Spleen (tissue), 11 donors: Measurements from ENCODE around the gene CNTD1. TPM values are rescaled to one million over a fixed set of nuclear protein-coding genes. Genes with fewer than 3 reads are reported as not detected.

Experiments
- DNase-seq: peaks from one replicate; pipeline ENCODE4 v3.0.0-alpha.2; 2020
- H3K27ac ChIP-seq, 8 donors: fragments of 200-600 bp; sonication (generic) in 7 of 8; 1 replicate in 4 of 8; 2 replicates in 4 of 8; pipeline versions ENCODE4 v1.5.0 to v1.8.0; 2016 to 2021; ENCODE audit warnings: inconsistent platforms in 4 of 8, mild to moderate bottlenecking in 4 of 8, moderate library complexity in 1 of 8
- H3K27me3 ChIP-seq, 7 donors: fragments of 200-600 bp; sonication (generic) in 6 of 7; replicated peaks in 1 of 7; 1 replicate in 4 of 7; 2 replicates in 3 of 7; pipeline versions ENCODE4 v1.5.0 to v1.8.0; 2016 to 2021; ENCODE audit warnings: inconsistent platforms in 3 of 7, mild to moderate bottlenecking in 1 of 7
- H3K36me3 ChIP-seq, 6 donors: fragments of 200-600 bp; sonication (generic) in 5 of 6; 1 replicate in 4 of 6; 2 replicates in 2 of 6; pipeline versions ENCODE4 v1.5.0 to v1.8.0; 2016 to 2021; ENCODE audit warnings: inconsistent platforms in 2 of 6
- H3K4me1 ChIP-seq, 6 donors: fragments of 200-600 bp; sonication (generic) in 5 of 6; 1 replicate in 3 of 6; 2 replicates in 3 of 6; pipeline versions ENCODE4 v1.5.0 to v1.8.0; 2016 to 2021; ENCODE audit warnings: inconsistent platforms in 3 of 6
- H3K4me3 ChIP-seq, 8 donors: fragments of 200-600 bp; sonication (generic) in 7 of 8; 1 replicate in 4 of 8; 2 replicates in 4 of 8; pipeline versions ENCODE4 v1.5.0 to v1.8.0; 2016 to 2021; ENCODE audit warnings: inconsistent platforms in 4 of 8, mild to moderate bottlenecking in 4 of 8, moderate library complexity in 2 of 8
- H3K9me3 ChIP-seq, 8 donors: fragments of 200-600 bp; sonication (generic) in 7 of 8; 1 replicate in 4 of 8; 2 replicates in 4 of 8; pipeline versions ENCODE4 v1.5.0 to v1.8.0; 2016 to 2021; ENCODE audit warnings: inconsistent platforms in 4 of 8
- CTCF ChIP-seq, 11 experiments: fragments of 200-600 bp in 7 of 11; fragments of 450-650 bp in 4 of 11; sonication (generic) in 4 of 11; IDR thresholded peaks in 8 of 11; conservative IDR thresholded peaks in 3 of 11; 1 replicate in 7 of 11; 2 replicates in 4 of 11; pipeline versions ENCODE4 v1.4.0 to v1.8.0; 2016 to 2021; ENCODE audit warnings: antibody characterized with exemption in 11 of 11, inconsistent platforms in 4 of 11, mild to moderate bottlenecking in 1 of 11
- POLR2A ChIP-seq, 3 donors: fragments of 450-650 bp; IDR thresholded peaks; one replicate each; pipeline ENCODE4 v1.5.1; 2017; ENCODE audit warnings: antibody characterized with exemption in 3 of 3, mild to moderate bottlenecking in 1 of 3
- POLR2AphosphoS5 ChIP-seq, 3 donors: sonication (generic); formaldehyde crosslinking; IDR thresholded peaks; one replicate each; pipeline ENCODE4 v1.5.1; 2017; ENCODE audit warnings: antibody characterized with exemption in 3 of 3
- WGBS, 5 donors: extraction: QIAGEN DNeasy Blood & Tissue Kit in 3 of 5; methylation state at CpG; one replicate each; pipeline versions ENCODE4 v1.1.5 to v1.1.7; 2013 to 2018; 5-methylcytosine and 5-hydroxymethylcytosine counted together
- intact Hi-C: fragments of 100-400 bp; cut with DNase I; formaldehyde crosslinking; loops from one replicate; pipeline ENCODE4 v1.15.0; 2023; ENCODE audit warnings: low total_unique reads
- polyA plus RNA-seq, 3 donors: library from polyadenylated mRNA; stranded (reverse); fragments of 200-250 nt; gene quantifications; one replicate each; pipeline ENCODE4 v1.2.1, GENCODE V29; 2013
- total RNA-seq, 7 donors: library from RNA; depleted of rRNA in 3 of 7; stranded (reverse); fragments of >200 nt in 3 of 7; fragmentation: NEBNext Ultra II Directional in 4 of 7; extraction: Animal tissue kit (Norgen Biotek cat#: 25700) in 4 of 7; gene quantifications; one replicate each; pipeline versions ENCODE4 v1.1.0 to v1.2.1, GENCODE V29; 2016 to 2021
- donor health status: healthy with polysubstance abuse.
- donor health status: DM: no; HTN: no; CAD: no; lungs with moderate emphysema.
- donor health status: DM: no; HTN: no; CAD: no.
- donor health status: Bipolar disorder and iron deficiency.
- donor health status: healthy.
- donor health status: DM: no; HTN: no; CAD: no.
- donor health status: DM: yes; HTN: yes; CAD: no.

The CNTD1 gene
- total and polyA plus RNA-seq, 10 donors = 0.17 to 0.26 (median 0.24) TPM; not detected in 7

- 8 to 60% (median 24%) methylated on average over 8 to 25 of the region's 25 CpGs for whole genome bisulfite sequencing, 5 donors
- H3K27ac ChIP-seq = no peak overlapping the region
- no peak for DNase-seq
- peaks cover 0 to 10% (median 4%) of the 10 kb centered on the region in 6 donors for H3K36me3 ChIP-seq
- H3K4me3 ChIP-seq = peak overlapping the region in 2 of 8 donors; percentile 1 to 34
- peaks cover 8 to 58% (median 36%) of the 10 kb centered on the region in 6 donors for H3K4me1 ChIP-seq
- H3K9me3 ChIP-seq = no peaks in the 10 kb centered on the region
- H3K27me3 ChIP-seq = peaks cover 0 to 83% (median 55%) of the 10 kb centered on the region in 7 donors
- intact Hi-C loops = no loop called here
- no peak for TF ChIP-seq POLR2A (IDR thresholded peaks at IDR 0.05)
- TF ChIP-seq CTCF (IDR thresholded peaks at IDR 0.05 in 8 of 11, conservative IDR thresholded peaks at IDR 0.05 in 3 of 11) = no peak
- TF ChIP-seq POLR2AphosphoS5 (IDR thresholded peaks at IDR 0.05) = peak in 1 of 3 donors; percentile 25
Observed at GRCh38 chr17:42784409-42784808, 14.3 kb upstream of the CNTD1 start.

DNA sequence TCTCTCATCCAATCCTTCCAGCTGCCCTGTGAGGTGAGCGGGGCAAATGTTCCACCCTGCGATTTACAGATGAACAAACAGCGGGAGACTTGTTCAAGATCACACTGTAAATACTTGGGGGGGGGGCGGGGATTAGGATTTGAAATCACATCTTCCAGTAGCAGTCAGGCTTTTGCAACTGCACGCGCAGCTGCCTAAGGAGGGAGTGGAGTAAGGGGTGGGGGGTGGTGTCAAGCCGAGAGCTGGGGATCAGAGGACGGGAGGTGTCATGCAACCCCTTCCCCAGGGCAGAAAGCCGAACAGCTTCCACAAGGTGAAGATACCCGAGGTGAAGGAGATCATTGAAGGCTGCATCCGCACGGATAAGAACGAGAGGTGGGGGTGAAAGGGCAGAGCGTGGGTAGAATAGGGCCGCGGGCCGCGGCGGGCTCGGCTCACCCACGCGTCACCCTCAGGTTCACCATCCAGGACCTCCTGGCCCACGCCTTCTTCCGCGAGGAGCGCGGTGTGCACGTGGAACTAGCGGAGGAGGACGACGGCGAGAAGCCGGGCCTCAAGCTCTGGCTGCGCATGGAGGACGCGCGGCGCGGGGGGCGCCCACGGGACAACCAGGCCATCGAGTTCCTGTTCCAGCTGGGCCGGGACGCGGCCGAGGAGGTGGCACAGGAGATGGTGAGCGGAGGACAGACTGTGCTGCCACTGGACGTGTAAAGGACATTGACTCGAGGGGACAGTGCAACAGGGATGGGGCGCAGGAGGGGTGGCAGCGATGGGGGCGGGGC is 13.7 kb upstream of the CNTD1 start:
- DNase-seq = no peak
- intact Hi-C loops = no loop called here
- H3K4me3 ChIP-seq = peak overlapping the region in 1 of 8 donors; percentile 34
- TF ChIP-seq CTCF (IDR thresholded peaks at IDR 0.05 in 8 of 11, conservative IDR thresholded peaks at IDR 0.05 in 3 of 11) (no peak), POLR2A (IDR thresholded peaks at IDR 0.05) (no peak), POLR2AphosphoS5 (IDR thresholded peaks at IDR 0.05) (no peak)
- peaks cover 0 to 4% (median 0%) of the 10 kb centered on the region in 6 donors for H3K36me3 ChIP-seq
- no peaks in the 10 kb centered on the region for H3K9me3 ChIP-seq
- peaks cover 8 to 52% (median 31%) of the 10 kb centered on the region in 6 donors for H3K4me1 ChIP-seq
- H3K27ac ChIP-seq = no peak overlapping the region
- H3K27me3 ChIP-seq = peaks cover 0 to 79% (median 55%) of the 10 kb centered on the region in 7 donors
- WGBS, 5 donors = 12 to 56% (median 17%) methylated on average over 39 to 52 of the region's 52 CpGs

DNA sequence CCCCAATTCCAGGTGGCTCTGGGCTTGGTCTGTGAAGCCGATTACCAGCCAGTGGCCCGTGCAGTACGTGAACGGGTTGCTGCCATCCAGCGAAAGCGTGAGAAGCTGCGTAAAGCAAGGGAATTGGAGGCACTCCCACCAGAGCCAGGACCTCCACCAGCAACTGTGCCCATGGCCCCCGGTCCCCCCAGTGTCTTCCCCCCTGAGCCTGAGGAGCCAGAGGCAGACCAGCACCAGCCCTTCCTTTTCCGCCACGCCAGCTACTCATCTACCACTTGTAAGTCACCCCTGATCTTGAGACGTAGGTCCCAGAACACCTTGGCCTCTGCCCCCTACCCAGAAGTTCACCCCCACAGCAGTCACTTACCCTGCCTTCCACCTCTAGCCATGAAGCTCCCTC is 11.4 kb upstream of the CNTD1 start:
- intact Hi-C loops = no loop called here
- Histone ChIP-seq H3K4me1 (peaks cover 3 to 31% (median 20%) of the 10 kb centered on the region in 6 donors), H3K27me3 (peaks cover 0 to 56% (median 33%) of the 10 kb centered on the region in 7 donors), H3K9me3 (no peaks in the 10 kb centered on the region), H3K4me3 (no peak overlapping the region), H3K27ac (no peak overlapping the region), H3K36me3 (no peaks in the 10 kb centered on the region)
- no peak for DNase-seq
- TF ChIP-seq POLR2AphosphoS5 (IDR thresholded peaks at IDR 0.05) = no peak
- no peak for TF ChIP-seq CTCF (IDR thresholded peaks at IDR 0.05 in 8 of 11, conservative IDR thresholded peaks at IDR 0.05 in 3 of 11)
- TF ChIP-seq POLR2A (IDR thresholded peaks at IDR 0.05) = no peak
- WGBS, 5 donors = 89 to 94% (median 91%) methylated on average over 10 to 11 of the region's 11 CpGs

- intact Hi-C loops = no loop called here
- Histone ChIP-seq H3K4me3 (no peak overlapping the region), H3K36me3 (peaks cover 0 to 19% (median 2%) of the 10 kb centered on the region in 6 donors), H3K27me3 (peaks cover 0 to 10% (median 0%) of the 10 kb centered on the region in 7 donors), H3K9me3 (no peaks in the 10 kb centered on the region), H3K27ac (no peak overlapping the region), H3K4me1 (peaks cover 2 to 22% (median 7%) of the 10 kb centered on the region in 6 donors)
- DNase-seq = no peak
- no peak for TF ChIP-seq CTCF (IDR thresholded peaks at IDR 0.05 in 8 of 11, conservative IDR thresholded peaks at IDR 0.05 in 3 of 11)
- no peak for TF ChIP-seq POLR2A (IDR thresholded peaks at IDR 0.05)
- TF ChIP-seq POLR2AphosphoS5 (IDR thresholded peaks at IDR 0.05) = no peak
- 76 to 91% (median 78%) methylated on average over 2 of the region's 2 CpGs for WGBS, 5 donors
Observed at GRCh38 chr17:42791948-42792347, 6.7 kb upstream of the CNTD1 start.
